ENCODE measurements around the gene CENPT.
A peak's percentile ranks its signal among the peaks of the same experiment; 100 is the strongest.
"Not testable (repeated sequence)": the region's sequence is repeated elsewhere in the genome, so short reads cannot be mapped to it uniquely, and the experiment has no call there.

Gene CENPT

DNA sequence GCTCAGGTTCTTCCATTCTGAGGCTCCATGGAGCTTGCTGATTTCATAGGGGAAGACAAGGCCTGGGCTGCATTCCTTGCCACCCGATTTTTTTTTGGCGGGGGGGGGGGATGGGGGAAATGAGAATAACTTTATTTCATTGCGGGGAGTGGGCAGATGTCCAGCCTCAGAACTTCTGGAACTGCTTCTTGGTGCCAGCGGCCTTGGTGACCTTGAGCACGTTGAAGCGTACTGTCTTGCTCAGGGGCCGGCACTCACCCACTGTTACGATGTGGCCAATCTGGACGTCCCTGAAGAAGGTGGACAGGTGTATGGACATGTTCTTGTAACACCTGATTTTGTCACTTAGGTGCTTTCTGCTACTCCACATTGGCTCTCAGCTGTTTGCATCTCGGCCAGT is 8.3 kb upstream of the CENPT start:
- no peak for DNase-seq (ENCODE audit: low read depth, low spot score)
- H3K27ac ChIP-seq: no peak overlapping the region

DNA sequence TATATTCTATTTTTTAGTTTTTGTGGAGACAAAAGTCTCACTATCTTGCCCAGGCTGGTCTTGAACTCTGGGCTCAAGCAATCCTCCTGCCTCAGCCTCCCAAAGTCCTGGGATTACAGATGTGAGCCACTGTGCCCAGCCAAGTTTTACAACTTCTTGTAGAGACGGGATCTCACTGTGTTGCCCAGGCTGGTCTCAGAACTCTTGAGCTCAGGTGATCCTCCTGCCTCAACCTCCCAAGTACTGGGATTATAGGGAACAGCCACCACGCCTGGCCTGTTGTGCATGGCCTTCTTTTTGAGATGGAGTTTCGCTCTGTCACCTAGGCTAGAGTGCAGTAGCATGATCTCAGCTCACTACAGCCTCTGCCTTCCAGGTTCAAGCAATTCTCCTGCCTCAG is 6.2 kb upstream of the CENPT start:
- H3K27ac ChIP-seq: no peak overlapping the region
- DNase-seq (ENCODE audit: low read depth, low spot score): no peak

DNA sequence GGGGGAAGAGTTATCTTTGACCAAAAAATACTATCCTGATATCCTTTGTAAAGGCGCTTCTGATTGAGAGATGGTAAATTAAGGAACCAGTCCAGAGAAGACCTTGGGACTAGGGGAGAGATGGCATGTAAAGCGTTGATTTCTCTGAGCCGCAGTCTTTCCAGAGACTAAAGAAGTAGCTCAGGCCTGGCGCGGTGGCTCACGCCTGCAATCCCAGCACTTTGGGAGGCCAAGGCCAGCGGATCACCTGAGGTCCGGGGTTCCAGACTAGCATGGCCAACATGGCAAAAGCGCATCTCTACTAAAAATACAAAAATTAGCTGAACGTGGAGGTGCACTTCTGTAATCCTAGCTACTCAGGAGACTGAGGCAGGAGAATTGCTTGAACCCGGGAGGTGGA is 625 bp upstream of the CENPT start:
- H3K27ac ChIP-seq: peak overlapping the region; percentile 88
- DNase-seq (ENCODE audit: low read depth, low spot score): no peak

DNA sequence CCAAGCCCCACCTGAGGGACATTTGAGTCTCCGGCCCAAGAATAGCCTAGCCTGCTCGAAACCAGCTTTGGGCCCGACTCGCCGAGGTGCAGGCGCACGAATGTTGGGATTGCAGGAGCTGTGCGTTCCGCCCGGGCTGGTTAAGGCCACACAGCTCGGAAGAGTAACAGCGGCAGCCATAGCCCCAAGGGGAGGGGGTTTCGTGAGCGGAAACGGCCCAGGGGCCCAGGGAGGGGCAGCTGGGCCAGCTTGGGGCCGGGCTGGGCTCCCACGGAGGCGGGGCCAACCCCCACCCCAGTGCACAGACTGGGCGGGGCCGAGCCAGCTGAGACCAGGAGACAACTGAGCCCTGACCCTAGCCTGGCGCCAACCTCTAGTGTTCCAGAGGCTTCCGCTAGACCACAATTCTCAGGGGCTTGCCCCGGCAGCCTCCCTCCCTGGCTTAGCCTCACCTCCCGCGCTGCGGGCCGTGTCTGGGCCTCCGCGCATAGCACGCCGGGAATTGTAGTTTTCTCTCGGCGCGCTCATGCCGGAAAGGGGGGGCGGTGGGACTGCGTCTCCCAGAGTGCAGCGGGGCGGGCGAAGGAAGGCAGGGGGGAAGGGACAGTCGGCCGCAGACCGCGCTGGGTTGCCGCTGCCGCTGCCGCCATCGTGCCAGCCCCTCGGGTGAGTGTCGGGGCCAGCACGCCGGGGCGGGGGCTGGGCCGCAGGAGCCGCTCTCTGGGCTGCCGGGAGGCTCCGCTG is 1.0 kb downstream of the CENPT start, which contains the start of gene NUTF2:
TSS of gene NUTF2 (plus strand) at position 614 of the 744 bp plus-strand sequence. CDS start 18,198 bp downstream, outside the sequence.
- no peak for DNase-seq (ENCODE audit: low read depth, low spot score)
- peak within 1 kb of the TSS; percentile 88 for H3K27ac ChIP-seq

DNA sequence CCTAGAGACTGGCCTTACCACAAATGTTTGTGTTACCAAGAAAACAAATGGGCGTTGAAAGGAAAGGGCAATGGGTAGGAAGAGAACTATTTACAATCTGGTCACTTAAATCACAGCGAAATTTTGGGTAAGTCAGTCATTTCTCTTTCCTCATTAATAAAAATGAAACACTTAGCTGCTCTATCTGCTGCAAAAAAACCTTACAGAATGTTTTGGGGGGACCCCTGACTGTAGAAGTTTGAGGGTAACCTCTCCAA is 1.5 kb downstream of the CENPT start:
- no peak for DNase-seq (ENCODE audit: low read depth, low spot score)
- H3K27ac ChIP-seq: peak overlapping the region; percentile 88

DNA sequence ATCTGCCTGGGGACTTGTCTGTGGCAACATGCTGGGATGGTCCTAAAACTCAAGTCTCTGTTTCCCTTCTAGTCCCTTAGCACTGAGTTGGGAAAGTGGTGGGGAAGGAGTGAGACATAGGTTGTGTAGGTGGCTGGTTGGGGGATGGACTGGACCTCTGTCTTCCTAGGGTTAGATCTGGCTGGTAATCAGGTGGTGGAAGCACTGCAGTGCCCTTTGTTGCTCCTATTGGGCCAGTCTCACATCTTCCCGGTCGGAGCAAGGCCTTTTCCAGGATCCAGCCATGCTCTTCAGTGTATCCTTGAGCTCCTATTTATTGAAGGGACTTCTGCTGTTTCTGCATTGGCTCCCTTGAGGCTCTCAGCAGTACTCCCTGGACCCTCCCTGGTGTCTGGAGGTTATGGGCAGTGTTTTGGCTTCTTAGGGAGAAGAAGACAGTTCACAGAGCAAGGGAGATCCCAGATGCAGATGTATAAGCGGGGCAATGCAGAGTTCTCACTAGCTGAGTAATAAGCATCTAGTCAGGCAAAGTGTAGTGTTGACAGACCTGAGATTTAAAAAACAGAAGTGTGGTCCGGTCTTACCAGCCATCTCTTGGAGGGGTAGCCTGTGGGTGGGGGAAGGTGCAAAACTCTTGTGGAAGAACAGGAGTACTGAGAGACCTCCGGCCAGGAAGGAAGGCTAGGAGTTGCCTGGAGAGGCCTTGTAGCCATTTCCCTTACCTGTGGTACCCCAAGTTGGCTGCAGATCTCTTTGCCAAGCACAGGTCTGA is 2.0 kb downstream of the CENPT start:
- DNase-seq (ENCODE audit: low read depth, low spot score): no peak
- H3K27ac ChIP-seq: peak overlapping the region; percentile 88

DNA sequence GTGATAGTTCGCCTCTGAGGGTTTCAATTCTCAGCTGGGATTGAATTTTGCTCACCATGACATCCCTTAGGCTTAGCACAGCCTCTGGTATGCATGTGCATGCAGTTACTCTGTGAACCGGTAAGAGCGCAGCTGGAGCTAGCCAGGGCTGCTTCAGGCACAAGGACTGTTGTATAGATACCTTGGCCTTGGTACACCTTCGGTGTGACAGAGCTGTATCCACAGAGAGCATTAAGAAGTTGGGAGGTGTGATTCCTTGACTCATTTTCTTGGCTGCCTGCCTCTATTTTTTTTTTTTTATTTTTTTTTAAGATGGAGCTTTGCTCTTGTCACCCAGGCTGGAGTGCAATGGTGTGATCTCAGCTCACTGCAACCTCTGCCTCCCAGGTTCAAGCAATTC is 3.0 kb downstream of the CENPT start:
- DNase-seq (ENCODE audit: low read depth, low spot score): peak; percentile 50
- no peak overlapping the region for H3K27ac ChIP-seq

DNA sequence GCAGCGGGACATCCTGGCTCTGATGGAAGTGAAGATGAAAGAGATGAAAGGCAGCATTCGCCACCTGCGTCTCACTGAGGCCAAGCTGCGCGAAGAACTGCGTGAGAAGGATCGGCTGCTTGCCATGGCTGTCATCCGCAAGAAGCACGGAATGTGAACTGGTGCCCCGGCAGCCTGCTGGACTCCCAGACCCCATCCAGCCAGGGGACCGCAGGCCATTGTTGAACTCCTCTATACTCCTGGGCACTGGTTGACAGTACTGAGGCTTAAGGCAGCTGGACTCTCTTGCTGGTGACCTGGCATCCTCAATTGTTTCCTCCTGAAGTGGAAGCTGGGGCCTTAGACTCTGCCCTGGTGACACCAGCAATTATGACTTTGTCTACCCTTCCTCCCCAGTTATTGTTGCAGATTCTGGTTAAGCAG is 4.1 kb downstream of the CENPT start:
- no peak for DNase-seq (ENCODE audit: low read depth, low spot score)

DNA sequence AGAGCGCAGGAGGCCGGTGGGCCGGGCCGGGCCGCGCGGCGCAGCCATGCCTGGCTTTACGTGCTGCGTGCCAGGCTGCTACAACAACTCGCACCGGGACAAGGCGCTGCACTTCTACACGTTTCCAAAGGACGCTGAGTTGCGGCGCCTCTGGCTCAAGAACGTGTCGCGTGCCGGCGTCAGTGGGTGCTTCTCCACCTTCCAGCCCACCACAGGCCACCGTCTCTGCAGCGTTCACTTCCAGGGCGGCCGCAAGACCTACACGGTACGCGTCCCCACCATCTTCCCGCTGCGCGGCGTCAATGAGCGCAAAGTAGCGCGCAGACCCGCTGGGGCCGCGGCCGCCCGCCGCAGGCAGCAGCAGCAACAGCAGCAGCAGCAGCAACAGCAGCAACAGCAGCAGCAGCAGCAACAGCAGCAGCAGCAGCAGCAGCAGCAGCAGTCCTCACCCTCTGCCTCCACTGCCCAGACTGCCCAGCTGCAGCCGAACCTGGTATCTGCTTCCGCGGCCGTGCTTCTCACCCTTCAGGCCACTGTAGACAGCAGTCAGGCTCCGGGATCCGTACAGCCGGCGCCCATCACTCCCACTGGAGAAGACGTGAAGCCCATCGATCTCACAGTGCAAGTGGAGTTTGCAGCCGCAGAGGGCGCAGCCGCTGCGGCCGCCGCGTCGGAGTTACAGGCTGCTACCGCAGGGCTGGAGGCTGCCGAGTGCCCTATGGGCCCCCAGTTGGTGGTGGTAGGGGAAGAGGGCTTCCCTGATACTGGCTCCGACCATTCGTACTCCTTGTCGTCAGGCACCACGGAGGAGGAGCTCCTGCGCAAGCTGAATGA is 4.8 kb downstream of the CENPT start:
- DNase-seq (ENCODE audit: low read depth, low spot score): no peak
- peak overlapping the region; percentile 94 for H3K27ac ChIP-seq

More for the DNA sequence above, 4.1 kb downstream of the CENPT start:
- H3K27ac ChIP-seq: no peak overlapping the region

DNA sequence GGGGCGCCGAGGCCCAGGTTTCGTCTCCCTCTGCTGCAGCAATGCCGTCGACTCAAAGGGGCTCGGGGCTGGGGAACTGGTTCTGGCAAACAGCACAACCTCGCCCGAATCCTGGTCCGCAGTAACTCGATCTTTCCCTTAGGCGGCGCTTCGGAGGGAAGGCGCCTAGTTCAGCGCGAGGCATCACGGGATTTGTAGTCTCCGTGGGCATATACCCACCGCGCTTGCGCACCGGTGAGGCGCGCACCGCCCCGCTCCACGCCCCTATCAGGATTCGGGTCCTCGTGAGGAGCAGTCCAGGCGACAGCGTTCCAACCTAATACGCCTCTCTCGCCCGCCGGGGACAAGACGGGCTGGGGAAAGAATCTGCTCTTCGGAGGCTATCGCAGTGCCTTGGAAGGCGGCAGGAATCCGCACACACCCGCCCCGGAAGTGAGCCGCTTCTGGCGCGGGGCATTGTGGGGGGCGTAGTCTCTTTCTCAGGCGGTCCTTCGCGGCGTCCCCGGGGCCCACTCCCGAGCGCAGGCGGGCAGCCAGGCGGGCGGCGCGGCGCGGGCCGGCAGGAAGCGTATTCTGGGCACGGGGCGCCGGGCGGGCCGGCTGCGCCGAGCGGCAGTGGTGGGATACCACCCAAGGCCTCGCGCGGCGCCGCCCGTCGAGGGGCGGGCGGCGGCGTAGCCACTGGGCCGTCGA is 5.5 kb downstream of the CENPT start, which contains the start of gene THAP11:
TSS of gene THAP11 (plus strand) at position 505 of the 693 bp plus-strand sequence. CDS start 235 bp downstream, outside the sequence.
- peak; percentile 64 for DNase-seq (ENCODE audit: low read depth, low spot score)
- H3K27ac ChIP-seq: peak within 1 kb of the TSS; percentile 94

DNA sequence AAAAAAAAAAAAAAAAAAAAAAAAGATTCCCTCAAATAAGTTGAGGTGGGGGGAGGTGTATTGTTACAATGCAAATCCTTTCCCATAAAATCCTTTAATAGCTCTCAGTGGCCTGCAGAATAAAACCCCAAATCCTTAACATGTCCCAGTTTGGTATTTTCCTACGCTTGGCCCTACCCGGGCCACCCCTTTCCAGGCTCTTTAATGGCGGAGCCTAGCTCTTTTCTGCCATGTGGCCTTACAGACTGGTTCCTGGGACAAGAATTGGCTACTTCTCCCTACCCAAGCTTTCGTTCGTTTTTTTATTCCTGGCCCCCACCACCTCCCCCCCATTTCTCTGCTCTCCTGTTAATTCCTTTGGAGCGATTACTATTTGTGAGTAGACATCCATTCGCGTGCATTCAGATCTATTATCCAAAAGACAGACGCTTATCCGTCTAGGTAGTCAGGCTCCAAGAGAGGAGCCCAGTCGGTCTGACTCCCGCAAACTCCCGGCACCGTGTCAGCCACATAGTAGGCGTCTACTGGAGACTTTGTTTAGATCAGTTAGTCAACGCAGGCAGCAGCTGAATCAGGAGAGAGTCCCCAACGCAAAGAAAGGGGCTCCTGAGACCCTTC is 6.2 kb downstream of the CENPT start:
- DNase-seq (ENCODE audit: low read depth, low spot score): no peak

DNA sequence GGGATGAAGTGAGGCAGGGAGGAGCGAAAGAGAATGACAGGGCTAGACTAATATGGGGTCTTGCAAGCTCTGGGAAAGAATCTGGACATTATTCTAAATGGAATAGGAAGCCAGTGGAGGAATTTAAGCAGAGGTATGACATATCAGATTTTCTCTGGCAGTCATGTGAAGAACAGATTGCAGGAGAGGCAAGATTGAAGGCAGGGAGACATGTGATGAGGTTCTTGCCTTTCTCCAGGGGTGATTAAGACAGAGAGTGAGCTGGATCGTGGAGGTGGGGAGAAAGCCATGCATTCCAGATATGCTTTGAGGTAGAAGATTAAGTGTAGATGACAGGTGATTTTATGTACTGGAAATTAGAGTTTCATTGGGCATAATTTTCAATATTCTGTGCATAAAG is 9.7 kb downstream of the CENPT start:
- no peak for DNase-seq (ENCODE audit: low read depth, low spot score)
- no peak overlapping the region for H3K27ac ChIP-seq

More for the DNA sequence above, 6.2 kb downstream of the CENPT start:
- H3K27ac ChIP-seq: peak overlapping the region; percentile 94

DNA sequence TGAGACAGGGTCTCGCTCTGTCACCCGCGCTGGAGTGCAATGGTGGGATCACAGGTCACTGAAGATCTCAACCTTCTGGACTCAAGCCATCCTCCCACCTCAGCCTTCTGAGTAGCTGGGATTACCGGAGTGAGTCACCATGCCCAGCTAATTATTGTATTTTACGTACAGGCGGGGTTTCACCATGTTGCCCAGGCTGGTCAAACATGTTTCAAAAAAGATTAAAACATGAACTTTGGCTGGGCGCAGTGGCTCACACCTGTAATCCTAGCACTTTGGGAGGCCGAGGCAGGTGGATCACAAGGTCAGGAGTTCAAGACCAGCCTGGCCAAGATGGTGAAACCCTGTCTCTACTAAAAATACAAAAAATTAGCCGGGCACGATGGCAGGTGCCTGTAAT is 10.3 kb downstream of the CENPT start:
- H3K27ac ChIP-seq: not testable (repeated sequence)

DNA sequence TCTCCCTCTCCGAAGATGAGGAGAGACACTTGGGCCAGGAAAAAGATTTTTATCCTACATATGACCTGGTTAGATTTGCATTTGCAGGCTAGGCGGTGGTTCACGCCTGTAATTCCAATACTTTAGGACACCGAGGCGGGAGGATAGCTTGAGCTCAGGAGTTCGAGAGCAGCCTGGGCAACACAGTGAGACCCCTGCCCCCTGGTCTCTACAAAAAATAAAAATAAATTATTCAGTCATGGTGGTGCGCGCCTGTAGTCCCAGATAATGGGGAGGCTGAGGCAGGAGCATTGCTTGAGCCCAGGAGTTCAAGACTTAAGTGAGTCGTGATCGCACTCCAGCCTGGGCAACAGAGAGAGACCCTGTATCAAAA is 13.3 kb downstream of the CENPT start:
- no peak for DNase-seq (ENCODE audit: low read depth, low spot score)
- H3K27ac ChIP-seq: no peak overlapping the region

More for the DNA sequence above, 10.3 kb downstream of the CENPT start:
- DNase-seq (ENCODE audit: low read depth, low spot score): not testable (repeated sequence)

DNA sequence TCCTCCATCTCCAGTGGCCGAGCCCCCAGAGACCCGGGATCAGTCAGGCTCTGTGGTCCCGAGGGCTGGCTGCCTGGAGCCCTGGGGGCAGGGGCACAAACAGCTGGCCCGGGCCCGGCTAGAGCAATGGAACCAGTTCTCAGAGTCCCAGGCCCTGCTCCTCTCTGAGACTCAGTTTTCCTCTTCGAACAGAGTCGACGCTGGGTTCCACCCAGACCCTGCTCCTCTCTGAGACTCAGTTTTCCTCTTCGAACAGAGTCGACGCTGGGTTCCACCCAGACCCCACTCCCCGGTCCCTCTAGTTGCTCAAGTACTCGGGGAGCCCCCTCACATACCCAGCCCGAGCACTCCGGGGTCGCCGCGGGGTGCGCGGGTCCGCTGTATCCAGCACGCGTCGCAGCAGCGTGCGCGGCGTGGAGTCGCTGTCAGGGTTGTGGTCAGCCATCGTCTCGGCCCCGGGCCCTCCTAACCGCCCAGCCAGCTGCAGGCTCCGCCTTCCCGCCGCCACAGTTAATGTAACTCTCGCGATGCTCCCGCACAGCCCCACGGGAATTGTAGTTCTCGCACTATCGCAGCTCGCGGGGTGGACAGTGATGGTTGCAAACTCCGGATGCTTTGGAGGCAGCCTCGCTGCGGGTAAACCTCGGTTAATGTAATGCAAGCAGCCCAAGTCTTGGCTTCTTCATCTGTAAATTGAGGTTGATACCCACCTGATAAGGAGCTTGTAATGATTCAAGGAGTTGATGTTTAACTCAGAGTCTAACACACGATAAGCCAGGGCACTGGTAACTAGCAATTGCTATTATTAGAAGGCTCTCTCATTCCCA is 13.9 kb downstream of the CENPT start:
- DNase-seq (ENCODE audit: low read depth, low spot score): no peak
- H3K27ac ChIP-seq: peak overlapping the region; percentile 66

DNA sequence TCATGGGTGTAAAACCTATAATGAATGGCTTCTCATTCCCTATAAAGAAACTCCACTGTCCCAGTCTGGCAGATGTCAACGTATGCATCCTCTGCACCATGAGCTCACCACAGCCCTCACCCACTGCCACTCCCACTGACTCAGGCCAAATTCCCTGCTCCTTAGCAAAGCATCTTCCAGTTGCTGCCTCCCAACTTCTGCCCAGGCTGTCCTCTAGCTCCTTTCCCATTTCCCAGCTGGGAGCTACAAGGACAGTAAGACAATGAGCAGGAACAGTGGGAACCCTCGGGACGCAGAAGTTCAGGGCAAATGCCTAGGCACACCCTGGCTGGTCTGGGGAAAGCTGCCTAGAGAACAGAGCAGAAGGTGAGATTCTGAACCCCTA is 14.5 kb downstream of the CENPT start:
- no peak for DNase-seq (ENCODE audit: low read depth, low spot score)
- peak overlapping the region; percentile 66 for H3K27ac ChIP-seq

DNA sequence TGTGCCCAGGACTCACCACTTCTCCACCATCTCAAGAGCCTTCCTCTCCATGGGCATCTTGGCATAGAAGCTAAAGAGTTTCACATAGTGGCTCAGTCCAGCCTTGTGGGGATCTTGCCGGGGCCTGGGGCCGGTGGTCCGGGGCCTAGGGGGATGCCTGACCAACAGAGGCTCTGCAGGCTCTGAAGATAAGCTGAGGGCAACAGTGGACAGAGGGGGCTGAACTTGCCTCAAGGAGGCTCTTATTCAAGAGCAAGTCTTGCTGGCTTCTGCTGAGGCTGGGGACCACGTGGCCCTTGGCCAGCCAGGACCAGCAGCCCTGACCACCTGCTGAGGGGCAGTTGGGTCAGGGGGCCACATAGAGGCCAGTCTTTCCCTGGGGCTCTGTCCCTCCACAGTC is 18.8 kb downstream of the CENPT start:
- no peak overlapping the region for H3K27ac ChIP-seq
- no peak for DNase-seq (ENCODE audit: low read depth, low spot score)

DNA sequence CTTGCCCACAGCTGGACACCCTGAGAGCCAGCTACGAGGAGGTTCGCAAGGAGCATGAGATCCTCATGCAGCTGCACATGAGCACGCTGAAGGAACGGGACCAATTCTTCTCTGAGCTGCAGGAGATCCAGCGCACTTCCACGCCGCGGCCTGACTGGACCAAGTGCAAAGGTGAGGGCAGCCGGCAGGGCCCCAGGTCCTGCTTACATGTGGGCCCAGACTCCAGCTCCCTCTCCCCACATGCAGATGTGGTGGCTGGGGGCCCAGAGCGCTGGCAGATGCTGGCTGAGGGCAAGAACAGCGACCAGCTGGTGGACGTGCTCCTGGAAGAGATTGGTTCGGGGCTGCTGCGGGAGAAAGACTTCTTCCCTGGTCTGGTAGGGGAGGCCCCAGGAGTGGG is 21.6 kb downstream of the CENPT start:
- no peak for DNase-seq (ENCODE audit: low read depth, low spot score)
- H3K27ac ChIP-seq: no peak overlapping the region

DNA sequence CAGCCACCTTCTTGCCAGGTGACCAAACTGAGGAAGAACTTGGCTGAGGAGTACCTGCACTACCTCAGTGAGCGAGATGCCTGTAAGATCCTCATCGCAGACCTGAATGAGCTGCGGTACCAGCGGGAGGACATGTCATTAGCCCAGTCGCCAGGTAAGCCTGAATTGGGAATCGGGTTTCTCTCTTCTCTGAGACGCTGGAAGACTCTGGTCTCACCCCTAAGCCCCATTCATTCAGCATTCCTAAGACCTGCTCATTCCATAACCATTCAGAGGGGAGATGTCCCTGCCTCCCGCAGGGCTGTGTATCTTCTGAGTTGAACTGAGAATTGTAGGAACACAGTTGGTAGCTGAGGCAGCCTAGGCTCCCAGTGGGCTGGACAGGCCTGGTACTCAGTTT is 22.4 kb downstream of the CENPT start:
- DNase-seq (ENCODE audit: low read depth, low spot score): no peak
- no peak overlapping the region for H3K27ac ChIP-seq

Data from epithelial cell of prostate (primary cell).